Measurements from ENCODE around the gene EFCAB11.

EFCAB11 gene

GRCh38 chr14:89952576-89952975 is 2.0 kb downstream of the EFCAB11 start:
- TF ChIP-seq CTCF (IDR thresholded peaks at IDR 0.05; ENCODE audit: insufficient read depth, low read depth, low read length, missing control alignments), result no peak
- no peak for DNase-seq (ENCODE audit: low read depth)
- H3K4me3 ChIP-seq (ENCODE audit: low read length), result no peak overlapping the region

GRCh38 chr14:89947344-89947743 is 7.2 kb downstream of the EFCAB11 start:
- DNase-seq (ENCODE audit: low read depth), result no peak
- no peak for TF ChIP-seq CTCF (IDR thresholded peaks at IDR 0.05; ENCODE audit: insufficient read depth, low read depth, low read length, missing control alignments)
- H3K4me3 ChIP-seq (ENCODE audit: low read length), result no peak overlapping the region

GRCh38 chr14:89941830-89942377 is 12.6 kb downstream of the EFCAB11 start:
- no peak overlapping the region for H3K4me3 ChIP-seq (ENCODE audit: low read length)
- no peak for TF ChIP-seq CTCF (IDR thresholded peaks at IDR 0.05; ENCODE audit: insufficient read depth, low read depth, low read length, missing control alignments)
- no peak for DNase-seq (ENCODE audit: low read depth)

GRCh38 chr14:89936654-89937185 is 17.8 kb downstream of the EFCAB11 start:
- TF ChIP-seq CTCF (IDR thresholded peaks at IDR 0.05; ENCODE audit: insufficient read depth, low read depth, low read length, missing control alignments), result peak; percentile 5
- no peak overlapping the region for H3K4me3 ChIP-seq (ENCODE audit: low read length)
- DNase-seq (ENCODE audit: low read depth), result no peak

- no peak for TF ChIP-seq CTCF (IDR thresholded peaks at IDR 0.05; ENCODE audit: insufficient read depth, low read depth, low read length, missing control alignments)
- DNase-seq (ENCODE audit: low read depth), result no peak
- no peak overlapping the region for H3K4me3 ChIP-seq (ENCODE audit: low read length)
Observed at GRCh38 chr14:89933002-89933401, 21.5 kb downstream of the EFCAB11 start.

GRCh38 chr14:89927186-89927865 is 27.2 kb downstream of the EFCAB11 start:
- TF ChIP-seq CTCF (IDR thresholded peaks at IDR 0.05; ENCODE audit: insufficient read depth, low read depth, low read length, missing control alignments), result no peak
- no peak overlapping the region for H3K4me3 ChIP-seq (ENCODE audit: low read length)
- DNase-seq (ENCODE audit: low read depth), result no peak

- peak; percentile 74 for DNase-seq (ENCODE audit: low read depth)
- no peak overlapping the region for H3K4me3 ChIP-seq (ENCODE audit: low read length)
- TF ChIP-seq CTCF (IDR thresholded peaks at IDR 0.05; ENCODE audit: insufficient read depth, low read depth, low read length, missing control alignments), result no peak
Observed at GRCh38 chr14:89926694-89927093, 27.8 kb downstream of the EFCAB11 start.

Measured in epithelial cell of esophagus (primary cell).